ENCODE measurements around the gene EYA2. TPM values are rescaled to one million over a fixed set of nuclear protein-coding genes. Genes with fewer than 3 reads are reported as not detected.

Gene EYA2
- polyA plus RNA-seq, 10 donors = 1.3 to 7.0 (median 2.5) TPM

DNA sequence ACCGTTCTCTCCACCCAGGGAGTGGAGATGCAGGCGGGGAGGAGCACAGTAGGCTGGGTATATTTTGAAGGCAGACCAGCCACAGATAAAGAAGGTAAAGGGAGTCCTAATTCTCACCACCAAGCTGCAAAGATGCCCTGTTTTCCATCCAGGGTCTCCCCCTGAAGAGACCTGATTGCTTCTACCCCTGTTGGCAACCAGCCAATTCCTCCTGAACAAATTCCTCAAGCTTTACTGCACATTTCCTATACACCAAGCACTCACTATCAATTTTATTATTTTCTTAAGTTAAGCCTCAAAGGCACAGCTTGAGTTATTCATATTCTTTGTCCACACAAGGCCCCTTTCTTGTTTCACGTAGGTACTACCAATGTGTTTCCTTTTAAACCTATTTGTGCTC is 214.4 kb downstream of the EYA2 start:
- no peak for DNase-seq

DNA sequence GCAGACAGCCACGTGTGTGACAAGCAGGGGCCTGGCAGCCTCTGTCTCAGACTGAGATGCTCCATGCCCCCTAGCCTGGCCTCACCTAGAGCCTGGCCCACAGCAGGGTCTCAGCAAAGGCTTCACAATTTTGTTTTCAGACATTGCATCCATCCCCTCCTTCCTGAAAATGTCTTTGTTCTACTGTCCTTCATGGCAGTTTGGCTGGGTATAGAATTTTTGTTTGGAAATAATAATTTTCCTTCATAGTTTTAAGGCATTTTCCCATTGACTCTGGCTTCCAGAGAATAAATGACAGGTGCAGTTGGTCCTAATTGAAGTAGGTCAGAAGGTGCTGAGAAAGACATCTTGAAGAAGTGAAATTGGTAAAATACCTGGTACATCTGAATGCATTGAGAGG is 216.2 kb downstream of the EYA2 start:
- DNase-seq = no peak

DNA sequence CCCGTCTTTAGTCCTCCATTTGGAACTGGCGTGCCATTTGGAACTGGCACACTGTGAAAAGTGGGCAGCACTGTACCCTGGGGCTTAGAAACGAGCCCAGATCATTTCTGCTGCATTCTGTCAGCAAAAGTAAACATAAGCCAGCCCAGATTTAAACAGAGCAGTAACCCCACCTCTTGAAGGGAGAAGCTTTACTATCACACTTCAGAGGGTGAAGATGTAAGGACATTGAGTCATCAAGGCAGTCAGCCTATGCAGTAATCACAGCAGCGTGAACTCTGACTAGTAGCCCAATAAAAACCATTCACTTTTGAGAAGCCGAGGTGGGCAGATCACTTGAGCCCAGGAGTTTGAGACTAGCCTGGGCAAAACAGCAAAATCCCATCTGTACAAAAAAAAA is 216.9 kb downstream of the EYA2 start:
- no peak for DNase-seq

DNA sequence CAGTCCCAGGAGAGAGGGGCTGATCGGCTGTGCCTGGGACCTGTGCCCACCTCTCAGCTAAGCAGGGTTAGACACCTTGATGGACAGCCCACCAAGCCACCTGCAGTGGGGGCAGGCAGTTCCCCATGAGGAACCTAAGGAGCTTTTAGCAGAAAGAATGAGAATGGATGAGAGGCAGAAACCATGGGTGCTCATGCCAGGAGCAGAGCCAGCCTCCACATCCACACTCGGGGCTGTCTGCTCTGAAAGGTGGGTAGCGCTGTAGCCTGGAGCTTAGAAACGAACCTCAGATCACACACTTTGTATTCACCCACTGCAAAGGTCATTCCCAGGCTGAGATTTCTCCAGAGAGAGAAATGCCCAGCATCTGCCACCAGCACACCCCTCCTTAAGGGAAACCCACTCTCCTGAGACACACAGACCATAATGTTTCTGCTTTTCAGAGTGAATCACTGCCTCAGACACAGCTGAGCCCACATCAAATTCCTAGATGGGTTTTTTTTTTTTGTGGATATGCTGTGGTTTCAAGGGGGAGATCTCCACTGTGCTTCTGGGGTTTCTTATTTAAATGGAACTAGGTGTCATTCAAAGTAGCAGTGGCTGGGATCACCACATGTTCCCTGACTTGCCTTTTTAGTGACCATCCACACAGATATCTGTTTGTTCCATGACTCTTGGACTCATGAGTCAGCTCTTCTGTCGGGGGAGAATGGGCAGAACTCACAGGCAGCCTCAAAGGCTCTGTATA is 218.9 kb downstream of the EYA2 start:
- DNase-seq = no peak

DNA sequence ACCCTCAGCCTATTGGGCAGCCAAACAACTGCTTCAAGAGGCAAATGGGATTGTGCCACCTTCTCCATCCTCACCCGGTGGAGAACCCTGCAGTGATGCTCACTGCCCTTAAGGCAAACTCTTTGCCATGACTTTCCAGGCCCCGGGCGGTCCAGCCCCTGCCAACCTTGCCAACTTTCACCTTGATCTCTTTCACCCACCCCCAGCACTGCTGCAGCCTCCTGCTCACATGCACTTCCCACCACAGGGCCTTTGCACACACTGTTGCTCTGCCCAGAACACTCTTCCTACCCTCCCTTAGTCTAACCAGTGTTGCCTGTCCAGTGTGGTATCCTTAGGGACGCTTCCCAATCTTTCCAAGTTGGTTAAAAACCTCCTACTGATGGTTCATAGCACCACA is 221.1 kb downstream of the EYA2 start:
- DNase-seq = no peak

DNA sequence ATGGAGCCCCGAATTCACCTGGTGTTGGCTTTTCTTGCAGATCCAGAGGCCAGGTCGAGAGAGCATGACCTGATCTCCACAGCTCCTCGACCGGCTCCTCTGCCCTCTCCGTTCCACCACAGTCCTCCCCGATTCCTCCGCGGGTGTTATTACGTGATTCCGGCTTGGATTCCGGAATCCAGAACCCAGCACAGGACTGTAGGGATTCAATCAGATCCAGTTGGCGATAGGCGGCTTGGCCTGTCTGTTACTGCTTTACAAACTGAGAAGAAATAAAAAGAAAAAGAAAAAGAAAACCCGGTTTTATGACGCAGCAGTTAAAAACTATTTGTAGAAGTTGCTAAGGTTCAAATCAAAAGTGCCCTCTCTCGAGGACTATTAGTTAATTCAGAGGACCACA is 222.7 kb downstream of the EYA2 start:
- DNase-seq = peak in 1 of 3 donors; percentile 66

DNA sequence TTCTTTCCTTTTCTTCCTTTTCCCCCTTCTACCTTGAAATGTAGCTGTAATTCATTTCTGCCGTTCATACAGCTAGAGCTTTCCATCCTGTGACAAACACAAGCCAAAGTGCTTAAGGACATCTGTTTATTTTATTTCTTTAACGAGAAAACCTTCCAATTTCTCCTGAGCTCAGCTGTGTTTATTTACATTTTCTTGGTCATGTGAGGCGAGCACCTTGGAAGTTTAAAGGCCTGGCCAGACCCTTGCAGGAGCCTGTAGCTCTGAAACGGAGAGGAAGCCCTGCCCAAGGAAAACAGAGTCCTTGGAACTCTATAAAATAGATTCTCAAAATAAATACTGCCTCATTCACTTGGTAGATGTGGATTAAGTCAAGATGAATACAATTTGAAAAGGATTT is 223.1 kb downstream of the EYA2 start:
- DNase-seq = peak; percentile 44 to 77 (median 51)

DNA sequence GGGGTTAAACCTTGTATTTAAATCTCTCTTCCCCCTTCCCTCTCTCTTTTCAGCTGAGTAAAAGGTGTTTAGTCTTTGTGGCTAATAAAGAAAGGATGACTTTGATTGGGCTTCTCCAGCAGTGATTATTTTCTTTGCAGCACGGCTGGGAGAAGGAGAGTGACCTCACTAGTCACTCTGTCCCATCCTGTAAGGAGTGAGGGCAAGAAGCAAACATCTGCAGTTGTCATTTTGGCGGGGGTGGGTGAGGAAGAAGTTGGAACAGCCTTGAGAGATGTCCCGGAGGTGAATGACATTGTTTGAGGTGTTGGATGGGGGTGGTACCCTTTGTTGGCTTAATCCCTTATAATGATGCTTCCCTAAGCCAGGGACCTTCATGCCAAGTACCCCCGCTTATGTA is 223.6 kb downstream of the EYA2 start:
- peak in 1 of 3 donors; percentile 59 for DNase-seq

DNA sequence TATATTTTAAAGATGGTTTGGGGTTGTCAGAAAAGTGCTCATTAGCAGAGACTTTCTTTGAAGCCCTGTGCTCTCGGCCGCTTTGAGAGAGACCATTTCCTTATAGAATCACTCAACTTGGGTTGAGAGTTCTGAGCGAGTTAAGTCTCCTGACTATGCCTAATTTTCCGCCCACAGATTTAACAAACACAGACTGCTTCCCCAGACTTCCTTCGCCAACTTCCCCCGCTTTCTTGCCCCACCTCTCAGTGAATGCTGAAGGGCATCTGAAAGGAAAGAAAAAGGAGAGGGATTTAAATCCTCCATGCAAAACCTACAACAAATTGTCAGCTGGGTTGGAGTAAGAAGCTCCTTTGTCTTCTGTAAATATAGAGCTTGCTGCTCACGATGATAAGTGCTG is 224.0 kb downstream of the EYA2 start:
- DNase-seq = peak in 1 of 3 donors; percentile 45

DNA sequence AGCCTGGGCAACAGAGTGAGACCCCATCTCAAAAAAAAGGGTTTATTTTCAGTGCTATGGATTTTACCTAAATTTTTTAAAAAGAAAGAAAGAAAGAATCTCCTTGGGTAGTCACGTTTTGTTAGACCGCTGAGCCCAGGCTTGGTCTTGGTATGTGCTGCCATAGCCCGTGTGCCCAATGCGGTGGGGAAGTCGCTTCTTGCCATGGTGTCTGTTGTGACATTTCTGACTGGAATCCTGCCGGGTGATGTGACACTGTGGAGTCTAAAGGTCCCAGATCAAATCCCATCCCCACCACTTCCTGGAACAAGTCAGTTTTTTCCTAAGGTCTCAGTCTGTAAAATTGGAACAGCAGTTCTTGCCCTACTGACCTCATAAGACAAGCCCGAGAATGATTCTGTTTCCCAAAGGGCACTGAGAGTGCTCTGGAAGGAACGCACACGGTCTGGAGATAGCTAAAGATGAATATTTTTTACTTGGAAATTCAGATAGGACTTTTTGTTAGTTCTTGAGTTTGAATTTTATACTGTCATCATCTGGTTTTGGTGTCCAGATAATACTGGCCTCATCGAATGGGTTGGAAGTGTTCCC is 225.8 kb downstream of the EYA2 start:
- DNase-seq = peak in 1 of 3 donors; percentile 29

DNA sequence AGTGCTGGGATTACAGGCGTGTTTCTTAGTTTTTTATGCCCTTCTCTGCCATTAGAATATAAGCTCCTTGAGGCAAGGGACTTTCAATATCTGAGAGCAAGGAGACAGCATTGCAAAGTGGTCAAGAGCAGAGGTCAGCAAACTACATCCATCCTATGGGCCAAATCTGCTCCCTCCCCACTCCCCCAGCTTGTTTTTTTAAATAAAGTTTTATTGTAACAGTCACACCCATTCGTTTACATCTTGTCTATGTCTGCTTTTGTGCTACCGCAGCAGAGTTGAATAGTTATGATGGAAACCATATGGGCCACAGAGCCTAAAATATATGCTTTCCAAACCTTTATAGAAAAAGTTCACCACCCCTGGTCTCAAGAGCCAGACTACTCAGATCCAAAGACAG is 227.9 kb downstream of the EYA2 start:
- no peak for DNase-seq

DNA sequence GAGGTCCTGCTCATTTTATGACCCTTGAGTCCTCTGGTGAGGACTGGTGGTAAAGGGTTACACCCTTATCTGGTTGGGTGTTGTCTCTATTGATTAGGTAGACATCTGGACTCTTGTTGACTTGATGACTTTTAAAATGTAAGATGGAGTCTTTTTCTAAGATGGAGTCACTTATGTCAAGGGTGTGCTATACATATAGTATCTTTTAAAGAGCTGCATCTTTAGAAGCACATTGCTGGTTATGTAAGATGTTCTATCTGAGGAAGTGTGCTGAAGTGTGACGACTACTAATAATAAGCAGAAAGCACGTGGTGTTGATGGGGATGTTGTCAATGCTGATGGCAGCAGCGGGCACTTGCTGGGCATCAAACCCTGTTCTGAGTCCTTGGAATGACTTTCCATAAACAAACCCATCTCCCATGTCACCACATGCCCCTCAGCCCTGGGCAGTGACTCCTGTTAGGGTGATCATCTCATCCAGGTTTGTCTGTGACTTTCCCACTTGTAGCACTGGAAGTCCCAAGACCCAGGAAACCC is 229.6 kb downstream of the EYA2 start:
- DNase-seq = peak in 1 of 3 donors; percentile 27

DNA sequence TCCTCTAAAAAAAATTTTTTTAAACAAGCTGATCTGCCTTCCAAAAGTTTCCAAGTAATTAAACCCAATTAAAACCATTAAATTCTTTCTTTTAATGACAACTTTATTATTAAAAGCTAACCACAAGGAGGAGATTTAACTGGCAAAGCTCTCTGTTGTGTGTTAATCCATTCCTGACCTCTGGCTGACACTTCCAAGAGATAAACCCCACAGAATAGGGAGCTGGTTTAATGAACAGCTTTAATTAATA is 230.8 kb downstream of the EYA2 start:
- no peak for DNase-seq

DNA sequence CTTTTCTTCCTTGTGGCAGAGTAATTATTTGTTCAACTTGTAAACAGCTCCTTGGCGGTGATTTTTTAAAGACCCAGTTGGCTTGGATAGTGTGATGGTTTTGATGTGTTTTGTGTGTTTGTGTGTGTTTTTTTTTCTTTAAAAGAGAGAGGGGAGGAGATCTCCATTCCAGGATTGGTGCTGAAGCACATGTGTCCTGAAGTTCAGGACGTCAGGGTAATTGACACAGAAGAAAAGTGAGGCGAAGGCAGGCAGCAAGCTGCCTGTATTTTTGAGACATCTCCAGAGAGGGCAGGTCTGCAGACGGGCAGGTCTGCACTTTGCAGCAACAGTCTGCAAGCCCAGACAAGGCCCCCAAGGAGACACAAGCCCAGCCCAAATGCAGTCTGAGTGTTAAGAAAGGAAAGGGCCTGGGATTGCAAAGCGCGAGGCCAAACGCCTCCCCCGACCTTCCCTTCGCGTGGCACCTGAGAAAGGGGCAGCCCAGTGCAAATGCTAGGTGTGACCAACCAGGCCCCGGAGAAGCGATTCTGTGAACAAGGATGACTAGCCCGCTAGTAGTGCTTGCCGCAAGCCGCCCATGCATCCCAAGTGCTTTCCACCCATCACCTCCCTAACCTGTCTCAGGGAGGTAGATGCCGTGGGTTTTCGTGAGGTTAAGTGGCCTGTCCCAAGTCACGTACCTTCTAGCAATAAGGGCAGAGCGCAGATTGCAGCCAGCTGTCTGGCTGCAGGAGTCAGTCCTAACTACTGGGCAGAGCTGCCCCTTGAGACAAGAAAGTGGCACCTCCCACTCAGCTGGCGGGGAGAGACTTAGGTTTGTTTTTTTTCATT is 231.3 kb downstream of the EYA2 start:
- DNase-seq = peak in 2 of 3 donors; percentile 44 to 78

DNA sequence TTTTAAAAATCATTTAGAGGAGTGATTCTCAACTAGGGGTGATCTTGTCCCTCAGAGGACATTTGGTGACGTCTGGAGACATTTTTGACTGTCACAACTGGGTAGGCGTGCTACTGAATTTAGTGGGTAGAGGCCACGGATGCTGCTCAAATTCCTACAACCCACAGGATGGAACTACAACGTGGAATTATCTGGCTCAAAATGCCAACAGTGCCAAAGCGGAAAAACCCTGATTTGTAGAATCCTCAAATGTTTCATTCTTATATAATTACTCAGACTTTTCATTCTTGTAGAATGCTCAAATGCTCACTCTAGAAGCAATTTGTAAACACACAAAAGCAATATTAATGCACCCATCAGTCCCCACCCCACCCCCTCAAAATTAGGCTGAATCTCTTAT is 232.1 kb downstream of the EYA2 start:
- DNase-seq = no peak

DNA sequence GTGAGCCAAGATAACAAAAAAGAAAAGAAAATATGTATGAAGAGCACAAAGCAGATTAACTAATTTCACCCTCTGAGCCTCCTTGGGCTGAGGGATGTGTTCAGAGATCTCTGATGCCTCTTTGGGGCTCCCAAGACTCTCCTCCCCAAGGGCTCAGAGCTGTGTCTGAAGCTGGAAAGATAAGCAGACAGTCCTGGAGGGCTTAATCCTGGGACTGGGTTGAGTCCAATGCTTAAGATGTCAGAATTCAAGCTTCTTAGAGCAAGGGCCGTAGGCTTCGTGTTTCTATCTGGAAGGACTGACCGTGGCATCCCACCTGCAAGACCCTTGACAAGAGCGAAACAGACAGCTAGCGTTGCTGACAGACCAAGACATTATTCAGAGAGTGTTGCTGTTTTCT is 232.9 kb downstream of the EYA2 start:
- DNase-seq = no peak

DNA sequence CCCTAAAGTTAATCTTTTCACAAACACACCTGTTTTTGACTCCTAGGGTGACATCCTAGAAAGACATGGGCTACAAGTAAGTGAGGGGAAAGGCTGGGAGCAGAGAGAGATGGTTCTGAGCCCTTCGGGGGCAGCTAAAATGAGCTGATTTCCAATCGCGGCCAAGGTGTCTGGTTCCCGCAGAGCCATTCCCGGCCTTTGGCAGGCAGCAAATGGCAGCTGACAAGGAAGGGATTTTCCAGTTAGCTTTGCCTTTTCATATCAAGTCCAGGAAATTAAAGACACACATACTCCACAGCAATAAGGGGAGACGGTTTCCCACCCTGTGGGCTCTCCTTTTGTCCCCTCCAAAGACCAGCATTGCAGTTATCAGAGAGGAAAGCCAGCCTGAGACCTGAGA is 233.4 kb downstream of the EYA2 start:
- peak in 2 of 3 donors; percentile 47 to 71 for DNase-seq

DNA sequence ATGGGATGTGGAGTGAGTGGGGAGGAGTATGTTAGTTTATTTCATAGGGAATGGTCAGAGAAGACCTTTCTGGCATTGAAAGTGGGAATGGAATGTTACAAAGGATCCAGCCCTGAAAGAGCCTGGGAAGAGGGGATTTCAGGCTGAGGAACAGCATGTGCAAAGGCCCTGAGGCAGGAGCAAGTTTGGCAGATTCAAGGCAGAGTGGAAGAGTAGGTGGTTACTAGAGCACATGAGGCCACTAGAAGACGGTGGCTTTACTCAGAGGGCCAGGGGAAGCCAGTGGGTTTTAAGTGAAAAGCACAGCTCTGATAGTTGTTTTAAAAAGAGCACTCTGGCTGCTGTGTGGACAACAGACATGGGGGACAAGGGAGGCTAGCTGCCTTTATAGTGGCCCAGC is 234.7 kb downstream of the EYA2 start:
- no peak for DNase-seq

DNA sequence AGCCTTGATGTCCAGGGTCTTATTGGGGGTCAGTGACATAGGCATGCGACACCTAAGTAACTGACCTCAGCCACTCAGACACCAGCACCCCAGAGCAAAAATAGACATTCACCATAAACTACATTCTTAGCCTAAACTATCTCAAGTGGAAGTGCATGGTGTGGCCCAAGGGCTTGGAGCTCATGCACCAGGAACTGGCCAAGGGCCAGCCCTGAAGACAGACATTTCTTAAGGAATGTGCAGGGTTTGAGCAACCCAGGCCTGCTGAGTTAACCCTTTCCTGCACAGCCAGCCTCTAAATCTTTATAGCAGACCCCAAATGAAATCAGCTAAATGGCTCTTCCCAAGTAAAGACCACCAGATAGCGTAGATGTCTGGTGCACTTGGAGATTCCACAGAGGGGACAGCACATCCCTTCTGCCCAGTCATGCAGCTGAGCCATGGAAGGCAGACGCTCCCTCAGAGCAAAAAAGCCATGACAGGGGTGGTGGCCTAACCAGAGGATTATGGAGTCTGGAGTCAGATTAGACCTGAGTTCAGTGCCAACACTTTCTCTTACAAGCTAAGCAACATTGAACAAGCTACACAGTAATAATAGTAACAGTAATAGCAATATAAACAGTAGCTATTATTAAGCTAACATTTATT is 239.3 kb downstream of the EYA2 start:
- DNase-seq = peak in 1 of 3 donors; percentile 65

DNA sequence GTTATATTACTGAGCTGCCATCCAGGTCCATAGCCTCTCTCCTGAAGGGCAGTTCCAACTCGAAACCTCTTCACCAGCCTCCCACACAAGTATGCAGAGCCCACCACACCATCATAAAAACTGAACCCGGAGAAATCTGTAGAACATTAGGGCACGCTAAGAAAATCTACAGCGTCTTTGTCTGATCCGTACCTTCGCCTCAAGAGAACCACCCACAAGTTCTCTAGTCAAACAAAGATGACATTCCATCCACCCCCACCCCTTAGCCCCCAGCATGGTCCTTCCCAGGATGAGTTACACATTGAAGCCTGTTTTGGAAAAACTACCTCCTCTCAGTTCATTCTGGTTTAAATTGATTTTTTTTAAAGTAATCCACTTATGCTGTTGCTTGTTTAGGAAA is 242.1 kb downstream of the EYA2 start:
- DNase-seq = no peak

DNA sequence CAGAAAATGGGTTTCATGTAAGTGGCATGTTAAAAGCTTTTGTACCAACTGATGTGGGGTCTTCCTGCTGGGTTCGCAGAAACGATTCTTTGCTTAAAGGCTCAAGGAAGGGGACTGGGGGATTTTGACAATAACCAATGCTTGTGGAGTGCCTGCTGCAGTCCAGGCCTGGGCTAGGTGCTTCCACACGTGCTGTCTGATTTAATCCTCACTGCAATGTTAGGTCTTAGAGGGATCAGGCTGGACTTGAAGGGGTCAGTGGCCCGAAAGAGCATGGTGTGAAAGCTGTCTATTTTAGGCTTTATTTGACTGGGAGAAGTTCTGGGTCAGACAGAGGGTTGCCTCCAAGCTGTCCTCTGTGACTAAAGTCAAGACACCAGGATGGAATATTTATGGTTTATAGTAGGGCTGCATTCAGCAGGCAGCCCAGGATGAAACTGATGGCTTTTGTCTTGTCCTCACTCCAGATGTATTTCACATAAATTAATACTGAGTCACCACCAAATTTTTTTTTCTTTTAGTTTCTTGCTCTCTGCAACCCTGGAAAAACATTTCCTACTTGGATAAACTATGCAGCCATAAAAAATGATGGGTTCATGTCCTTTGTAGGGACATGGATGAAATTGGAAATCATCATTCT is 242.7 kb downstream of the EYA2 start:
- no peak for DNase-seq
